Fibroblast of skin of abdomen (primary cell): ENCODE data around the gene TAC4.
A peak's percentile ranks its signal among the peaks of the same experiment; 100 is the strongest.

Source experiments
- DNase-seq: peaks from one replicate; pipeline ENCODE4 v3.0.0-alpha.2; 2013

The TAC4 gene

GRCh38 chr17:49798182-49798581 is 49.7 kb downstream of the TAC4 start:
- peak; percentile 4 for DNase-seq

GRCh38 chr17:49795372-49795771 is 52.5 kb downstream of the TAC4 start:
- DNase-seq = no peak

GRCh38 chr17:49793309-49793708 is 54.6 kb downstream of the TAC4 start:
- DNase-seq = no peak

- DNase-seq = no peak
Observed at GRCh38 chr17:49789243-49789578, 58.7 kb downstream of the TAC4 start.

- peak; percentile 100 for DNase-seq
Observed at GRCh38 chr17:49788478-49789242, 59.2 kb downstream of the TAC4 start, which contains the start of gene KAT7. Gene KAT7 (plus strand): TSS chr17:49788681. CDS start chr17:49788835, 154 bp downstream.
